Erythroblast (primary cell): ENCODE measurements around the gene MICAL3.

ENCODE experiments used
- GATA1 ChIP-seq: IDR thresholded peaks from 2 replicates; pipeline ENCODE4 v1.6.1; 2011; ENCODE audit warnings: low read depth, mild to moderate bottlenecking, control low read depth, low read length, moderate library complexity
- POLR2A ChIP-seq: IDR thresholded peaks from 2 replicates; pipeline ENCODE4 v1.6.1; 2011; ENCODE audit warnings: mild to moderate bottlenecking, low read length

- TF ChIP-seq POLR2A, result no peak
- no peak for TF ChIP-seq GATA1
Measured at GRCh38 chr22:17777717-17778044, 246.7 kb downstream of the MICAL3 start.
